ENCODE measurements around the gene SEC11A. TPM values are rescaled to one million over a fixed set of nuclear protein-coding genes. Genes with fewer than 3 reads are reported as not detected.
A peak's percentile ranks its signal among the peaks of the same experiment; 100 is the strongest.

SEC11A gene
- total and polyA plus RNA-seq, 7 experiments from 2014 or later, result 54.3 to 136 (median 83.6) TPM

DNA sequence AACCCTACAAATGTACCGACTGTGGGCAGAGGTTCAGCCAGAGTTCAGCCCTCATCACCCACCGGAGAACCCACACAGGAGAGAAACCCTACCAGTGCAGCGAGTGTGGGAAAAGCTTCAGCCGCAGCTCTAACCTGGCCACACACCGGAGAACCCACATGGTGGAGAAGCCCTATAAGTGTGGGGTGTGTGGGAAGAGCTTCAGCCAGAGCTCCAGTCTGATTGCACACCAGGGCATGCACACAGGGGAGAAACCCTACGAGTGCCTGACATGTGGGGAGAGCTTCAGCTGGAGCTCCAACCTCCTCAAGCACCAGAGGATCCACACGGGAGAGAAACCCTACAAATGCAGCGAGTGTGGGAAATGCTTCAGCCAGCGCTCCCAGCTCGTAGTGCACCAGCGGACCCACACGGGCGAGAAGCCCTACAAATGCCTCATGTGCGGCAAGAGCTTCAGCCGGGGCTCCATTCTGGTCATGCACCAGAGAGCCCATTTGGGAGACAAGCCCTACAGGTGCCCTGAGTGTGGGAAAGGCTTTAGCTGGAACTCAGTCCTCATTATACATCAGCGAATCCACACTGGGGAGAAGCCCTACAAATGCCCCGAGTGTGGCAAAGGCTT is 94.5 kb downstream of the SEC11A start:
- H3K4me3 ChIP-seq (ENCODE audit: low read length), result no peak overlapping the region
- CTCF ChIA-PET, result interaction anchor here (1.4 to 1.7 kb wide), 2 partner anchors 9 to 16 kb away, joined by 3 read pairs; no protein-coding TSS in a partner anchor
- H3K36me3 Mint-ChIP-seq, result peaks cover 20 to 56% (median 50%) of the 10 kb centered on the region in 5 donors

GRCh38 chr15:84620626-84621025 is 95.3 kb downstream of the SEC11A start:
- Mint-ChIP-seq H3K4me1 (peaks cover 0 to 9% (median 5%) of the 10 kb centered on the region in 7 donors), H3K27ac (peak overlapping the region in 1 of 9 donors; percentile 28), H3K4me3 (no peak overlapping the region), H3K9me3 (peaks cover 3 to 41% (median 16%) of the 10 kb centered on the region in 11 donors), H3K36me3 (peaks cover 25 to 59% (median 48%) of the 10 kb centered on the region in 5 donors), H3K27me3 (no peaks in the 10 kb centered on the region)
- ChIA-PET POLR2A (interaction anchor here (1.5 to 2.2 kb wide), 3 partner anchors 9 to 115 kb away, joined by 3 to 9 read pairs (median 4); no protein-coding TSS in a partner anchor), CTCF (no interaction called here)
- no peaks in the 10 kb centered on the region for H3K4me1 ChIP-seq (ENCODE audit: control insufficient read depth in 2 of 2, insufficient read depth in 2 of 2, low read length in 2 of 2)
- DNase-seq (no peak), ATAC-seq (no peak)
- peaks cover 0 to 24% (median 9%) of the 10 kb centered on the region in 3 experiments for H3K36me3 ChIP-seq (ENCODE audit: control insufficient read depth in 2 of 3, insufficient read depth in 3 of 3, low read length in 3 of 3)
- H3K27me3 ChIP-seq (ENCODE audit: control insufficient read depth in 2 of 2, insufficient read depth in 2 of 2, low read length in 2 of 2), result no peaks in the 10 kb centered on the region
- H3K9me3 ChIP-seq (ENCODE audit: control insufficient read depth in 2 of 3, low read length in 3 of 3), result peaks cover 0 to 16% (median 11%) of the 10 kb centered on the region in 3 experiments
- intact Hi-C loops (cut with micrococcal nuclease), result loop anchor here in 1 of 2 donors (5.0 kb wide), 1 partner anchor 867 kb away; no protein-coding TSS in a partner anchor
- no peak overlapping the region for H3K27ac ChIP-seq (ENCODE audit: low read depth, low read length)
- no peak overlapping the region for H3K4me3 ChIP-seq (ENCODE audit: low read length)

More for the DNA sequence above, 94.5 kb downstream of the SEC11A start:
- H3K9me3 ChIP-seq (ENCODE audit: control insufficient read depth in 2 of 3, low read length in 3 of 3), result peaks cover 0 to 16% (median 11%) of the 10 kb centered on the region in 3 experiments
- intact Hi-C loops (cut with micrococcal nuclease), result loop anchor here in 1 of 2 donors (5.0 kb wide), 1 partner anchor 866 kb away; no protein-coding TSS in a partner anchor
- Mint-ChIP-seq H3K4me3 (no peak overlapping the region), H3K9me3 (peaks cover 3 to 41% (median 16%) of the 10 kb centered on the region in 11 donors), H3K4me1 (peaks cover 0 to 3% (median 1%) of the 10 kb centered on the region in 7 donors), H3K27me3 (no peaks in the 10 kb centered on the region), H3K27ac (no peak overlapping the region)
- no peaks in the 10 kb centered on the region for H3K27me3 ChIP-seq (ENCODE audit: control insufficient read depth in 2 of 2, insufficient read depth in 2 of 2, low read length in 2 of 2)
- no peak overlapping the region for H3K27ac ChIP-seq (ENCODE audit: low read depth, low read length)
- no peak for DNase-seq
- no peak for ATAC-seq
- peaks cover 0 to 27% (median 9%) of the 10 kb centered on the region in 3 experiments for H3K36me3 ChIP-seq (ENCODE audit: control insufficient read depth in 2 of 3, insufficient read depth in 3 of 3, low read length in 3 of 3)
- POLR2A ChIA-PET, result interaction anchor here (0.8 to 2.2 kb wide), 4 partner anchors 8 to 114 kb away, joined by 3 to 9 read pairs (median 4); partner anchors contain the start of gene WDR73
- H3K4me1 ChIP-seq (ENCODE audit: control insufficient read depth in 2 of 2, insufficient read depth in 2 of 2, low read length in 2 of 2), result no peaks in the 10 kb centered on the region

Other genes with a start within 250 kb of the SEC11A start
- 10 to 100 TPM in 2 of 5 experiments, 1 to 10 TPM in 3; 4.8 to 13.0 (median 6.8) TPM for gene ZSCAN2, start 115.1 kb downstream of the SEC11A start, total RNA-seq
- 10 to 100 TPM in 1 of 2 donors, 1 to 10 TPM in 1; 4.9 to 10.9 TPM for gene ZSCAN2, start 115.1 kb downstream of the SEC11A start, polyA plus RNA-seq
- 10 to 100 TPM; 26.8 to 47.7 (median 33.1) TPM for gene WDR73, start 61.9 kb downstream of the SEC11A start, total RNA-seq
- gene WDR73, start 61.9 kb downstream of the SEC11A start, polyA plus RNA-seq, result 10 to 100 TPM; 22.0 to 26.1 TPM
- gene NMB, start 57.9 kb downstream of the SEC11A start, total RNA-seq, result 1 to 10 TPM; 1.2 to 3.1 (median 2.9) TPM
- gene NMB, start 57.9 kb downstream of the SEC11A start, polyA plus RNA-seq, result 1 to 10 TPM; 4.2 to 5.2 TPM
- 10 to 100 TPM; 36.6 to 39.0 (median 37.6) TPM for gene ZNF592, start 32.5 kb upstream of the SEC11A start, total RNA-seq
- gene ZNF592, start 32.5 kb upstream of the SEC11A start, polyA plus RNA-seq, result 10 to 100 TPM in 1 of 2 donors, 1 to 10 TPM in 1; 4.9 to 14.0 TPM
- gene ALPK3, start 101.2 kb upstream of the SEC11A start, total RNA-seq, result under 1 TPM; 0.19 to 0.30 (median 0.20) TPM
- under 1 TPM in 1 of 2 donors, not detected in 1; 0.02 TPM for gene ALPK3, start 101.2 kb upstream of the SEC11A start, polyA plus RNA-seq
- not detected for gene SLC28A1, start 168.5 kb upstream of the SEC11A start, total RNA-seq
- not detected for gene SLC28A1, start 168.5 kb upstream of the SEC11A start, polyA plus RNA-seq

Measured in naive thymus-derived CD4-positive, alpha-beta T cell (primary cell).